GM21786 (cell line): ENCODE measurements around the gene BLCAP.
A peak's percentile ranks its signal among the peaks of the same experiment; 100 is the strongest.
"Not testable (repeated sequence)": the region's sequence is repeated elsewhere in the genome, so short reads cannot be mapped to it uniquely, and the experiment has no call there.

Experiments
- ATAC-seq: cut with Tn5 transposase; IDR thresholded peaks from one replicate; pipeline ENCODE4 v1.9.1; 2021; ENCODE audit not compliant: unreplicated experiment

Gene BLCAP, protein sequence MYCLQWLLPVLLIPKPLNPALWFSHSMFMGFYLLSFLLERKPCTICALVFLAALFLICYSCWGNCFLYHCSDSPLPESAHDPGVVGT

DNA sequence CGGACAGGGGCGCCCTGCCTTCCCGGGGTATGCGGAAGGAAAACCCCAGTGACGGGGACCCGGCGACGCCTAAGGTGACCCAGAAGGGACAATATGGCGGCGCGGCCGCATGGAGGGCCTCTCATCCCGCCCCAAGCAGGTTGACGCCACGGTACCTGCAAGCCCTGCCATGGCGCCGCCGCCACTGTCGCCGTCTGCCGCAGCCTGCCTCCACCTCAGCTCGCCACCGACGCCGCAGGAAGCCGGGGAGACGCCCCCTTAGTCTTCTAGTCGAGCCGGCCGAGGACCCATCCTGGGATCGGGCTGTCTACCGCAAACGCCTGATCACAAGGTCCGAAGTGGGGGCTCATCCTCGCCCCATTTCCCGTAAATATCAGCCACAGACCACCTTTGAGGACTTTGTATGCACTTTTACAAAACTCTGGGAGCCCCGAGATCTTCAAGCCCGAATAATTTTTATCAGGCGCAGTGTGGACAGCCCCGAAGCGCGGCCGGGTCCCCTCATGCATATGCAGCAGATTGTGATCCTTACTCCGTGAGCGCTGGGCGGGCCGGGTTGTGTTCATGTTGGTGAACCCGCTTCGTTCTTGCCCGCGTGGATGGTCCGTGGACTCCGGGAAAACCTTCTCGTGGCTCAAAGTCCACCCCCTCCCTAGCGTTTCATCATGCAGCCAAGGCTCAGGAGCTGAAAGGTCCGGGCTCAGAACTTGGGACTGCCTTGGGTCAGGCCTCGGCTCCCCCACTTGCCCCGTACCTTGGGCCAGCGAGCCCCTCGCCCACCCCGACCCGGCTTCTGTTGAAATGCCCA, at the start of gene BLCAP:
Gene BLCAP (minus strand): TSS at position 239 of the 808 bp plus-strand sequence. CDS start 8,702 bp downstream, outside the sequence.
- peak; percentile 80 for ATAC-seq

DNA sequence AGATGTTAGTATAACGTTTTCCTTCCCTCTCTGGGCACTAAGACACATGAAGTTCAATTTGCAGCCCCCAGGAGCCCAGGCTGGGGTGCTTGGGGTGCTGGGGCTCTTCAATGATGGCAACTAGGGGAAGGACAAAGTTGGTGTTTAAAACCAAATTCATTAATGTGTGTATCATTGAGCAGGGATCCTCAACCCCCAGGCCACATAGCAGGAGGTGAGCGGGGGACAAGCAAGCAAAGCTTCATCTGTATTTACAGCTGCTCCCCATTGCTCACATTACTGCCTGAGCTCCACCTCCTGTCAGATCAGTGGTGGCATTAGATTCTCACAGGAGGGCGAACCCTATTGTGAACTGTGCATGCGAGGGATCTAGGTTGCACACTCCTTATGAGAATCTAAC, 49.8 kb upstream of the BLCAP start:
- ATAC-seq, result not testable (repeated sequence)

DNA sequence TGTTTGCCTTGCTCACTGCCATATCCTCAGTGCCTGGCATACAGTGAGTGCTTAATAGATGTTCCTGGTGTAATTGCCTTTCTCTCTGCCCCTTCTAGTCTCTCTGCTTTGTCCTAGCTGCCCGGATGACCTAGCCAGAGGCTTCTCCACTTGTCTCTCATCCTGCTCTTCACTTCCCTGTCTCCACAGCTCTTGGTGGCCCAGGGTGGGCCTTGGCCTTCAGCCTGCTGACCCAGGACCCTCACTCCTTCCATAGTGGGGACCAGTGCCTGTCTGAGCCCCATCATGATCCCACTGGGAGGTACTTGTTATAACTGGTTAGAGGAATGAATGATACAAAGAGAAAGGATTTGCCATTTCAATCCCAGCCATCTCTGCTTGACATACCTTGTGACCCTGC, 49.2 kb upstream of the BLCAP start:
- no peak for ATAC-seq

DNA sequence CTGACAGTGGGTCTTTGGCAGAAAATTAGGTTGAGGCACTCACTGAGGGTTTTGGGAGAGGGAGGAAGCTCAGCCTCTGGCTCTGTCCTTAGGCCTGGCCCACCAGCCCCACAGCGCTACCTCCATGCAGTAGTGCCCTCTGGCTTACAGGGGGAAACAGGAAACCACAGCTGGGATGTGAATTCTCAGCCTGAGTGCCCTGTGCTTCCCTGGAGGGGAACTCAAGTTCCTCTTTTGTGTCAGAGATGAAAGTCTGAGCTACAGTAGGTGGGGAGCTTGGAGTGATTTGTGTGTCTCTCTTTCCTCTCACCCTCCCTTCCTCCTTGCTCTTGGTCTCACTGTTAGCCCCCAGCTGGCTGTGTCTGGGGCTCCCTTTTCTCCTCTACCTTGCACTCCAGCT, 48.2 kb upstream of the BLCAP start:
- ATAC-seq, result no peak

DNA sequence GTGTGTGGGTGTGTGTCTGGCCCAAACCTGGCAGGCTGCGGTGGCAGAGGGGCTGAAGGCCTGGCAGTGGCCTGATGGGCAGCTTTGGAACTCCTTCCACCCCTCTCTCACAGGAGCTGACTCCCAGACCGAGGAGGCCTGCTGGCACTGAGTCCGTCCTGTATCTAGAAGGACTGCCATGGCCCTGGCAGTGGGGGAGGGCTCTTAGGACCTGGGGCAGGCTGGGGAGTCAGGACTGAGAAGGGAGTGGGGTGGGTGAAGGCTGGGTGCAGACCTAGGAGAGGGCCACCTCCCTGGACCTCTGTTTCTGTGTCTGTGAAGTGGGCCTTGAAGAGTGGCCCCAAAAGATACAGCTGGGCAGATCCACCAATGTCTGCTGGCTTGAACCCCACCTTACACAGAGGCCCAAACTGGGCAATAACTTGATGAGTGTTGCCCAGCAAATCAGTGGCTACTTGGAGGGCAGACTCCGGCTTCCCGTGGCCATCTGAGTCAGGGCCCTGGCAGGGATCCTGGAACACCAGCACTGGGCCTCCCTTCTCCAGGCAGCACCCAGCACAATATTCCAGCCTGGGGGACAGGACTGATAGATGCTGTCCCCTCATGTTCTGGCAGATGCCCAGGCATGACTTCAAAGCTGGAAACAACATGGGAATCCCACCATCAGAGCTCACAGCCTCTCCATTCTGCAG, 46.7 kb upstream of the BLCAP start:
- no peak for ATAC-seq

DNA sequence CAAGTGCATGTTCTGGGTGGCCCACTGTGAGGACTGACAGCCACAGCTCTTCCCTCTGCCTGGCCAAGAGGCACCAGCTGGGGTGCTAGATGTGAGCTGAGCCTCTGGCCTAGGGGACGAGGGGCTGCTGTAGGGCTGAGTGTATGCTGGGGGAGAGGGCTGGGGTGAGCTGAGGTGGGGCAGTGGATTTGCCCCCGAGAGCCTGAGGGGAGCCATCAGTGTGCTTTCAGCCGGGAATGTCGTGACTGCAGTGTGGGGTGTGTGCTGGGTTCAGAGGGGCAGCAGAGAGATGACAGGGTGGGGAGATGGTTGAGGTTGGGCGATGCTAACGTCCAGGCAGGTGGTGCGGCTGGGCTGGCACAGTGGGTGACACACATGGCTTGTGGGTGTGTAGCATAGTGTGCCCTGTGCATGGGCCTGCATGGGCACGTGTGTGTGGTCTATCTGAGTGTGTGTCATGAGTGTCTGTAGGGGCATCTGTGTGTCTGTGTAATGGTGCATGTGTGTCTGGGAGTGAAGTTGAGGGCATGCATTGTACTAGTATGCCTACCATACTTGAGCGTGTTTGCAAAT, 46.0 kb upstream of the BLCAP start:
- ATAC-seq, result no peak

DNA sequence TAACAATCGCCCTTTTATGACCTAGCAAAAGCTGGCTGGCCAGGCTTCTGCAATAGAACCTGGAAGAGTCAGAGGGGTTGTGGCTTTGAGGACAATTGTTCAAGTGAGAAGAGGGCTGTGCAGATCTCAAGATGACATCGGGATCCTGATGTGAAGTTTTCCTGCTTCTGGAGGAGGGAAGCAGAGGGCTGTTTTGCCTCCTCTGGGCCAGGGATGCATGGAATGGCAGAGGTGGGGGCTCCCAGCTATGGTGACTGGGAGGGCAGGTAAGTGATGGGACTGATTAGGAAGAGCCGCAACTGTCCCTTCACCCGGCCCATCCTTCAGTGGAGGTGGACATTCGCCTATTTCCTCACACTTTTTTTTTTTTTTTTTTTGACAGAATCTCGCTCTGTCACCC, 43.4 kb upstream of the BLCAP start:
- no peak for ATAC-seq

DNA sequence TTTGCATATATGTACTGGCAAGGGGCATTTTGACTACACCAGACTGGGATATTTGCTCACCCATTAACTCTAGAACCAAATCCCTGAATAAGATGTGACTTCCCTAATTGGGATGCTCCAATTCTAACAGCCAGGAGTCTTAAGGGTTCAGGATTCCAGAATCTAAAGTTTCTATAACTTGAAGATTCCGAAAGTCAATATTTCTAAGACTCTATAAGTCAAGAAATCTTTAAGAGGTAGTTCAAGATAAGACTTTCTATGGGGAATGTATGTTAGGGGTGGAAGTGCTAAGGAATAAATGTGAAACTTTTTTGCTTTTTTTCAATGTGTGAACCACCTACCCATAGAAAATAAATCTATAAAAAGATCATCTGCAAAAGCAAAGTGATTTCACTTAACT, 42.7 kb upstream of the BLCAP start:
- ATAC-seq, result no peak

DNA sequence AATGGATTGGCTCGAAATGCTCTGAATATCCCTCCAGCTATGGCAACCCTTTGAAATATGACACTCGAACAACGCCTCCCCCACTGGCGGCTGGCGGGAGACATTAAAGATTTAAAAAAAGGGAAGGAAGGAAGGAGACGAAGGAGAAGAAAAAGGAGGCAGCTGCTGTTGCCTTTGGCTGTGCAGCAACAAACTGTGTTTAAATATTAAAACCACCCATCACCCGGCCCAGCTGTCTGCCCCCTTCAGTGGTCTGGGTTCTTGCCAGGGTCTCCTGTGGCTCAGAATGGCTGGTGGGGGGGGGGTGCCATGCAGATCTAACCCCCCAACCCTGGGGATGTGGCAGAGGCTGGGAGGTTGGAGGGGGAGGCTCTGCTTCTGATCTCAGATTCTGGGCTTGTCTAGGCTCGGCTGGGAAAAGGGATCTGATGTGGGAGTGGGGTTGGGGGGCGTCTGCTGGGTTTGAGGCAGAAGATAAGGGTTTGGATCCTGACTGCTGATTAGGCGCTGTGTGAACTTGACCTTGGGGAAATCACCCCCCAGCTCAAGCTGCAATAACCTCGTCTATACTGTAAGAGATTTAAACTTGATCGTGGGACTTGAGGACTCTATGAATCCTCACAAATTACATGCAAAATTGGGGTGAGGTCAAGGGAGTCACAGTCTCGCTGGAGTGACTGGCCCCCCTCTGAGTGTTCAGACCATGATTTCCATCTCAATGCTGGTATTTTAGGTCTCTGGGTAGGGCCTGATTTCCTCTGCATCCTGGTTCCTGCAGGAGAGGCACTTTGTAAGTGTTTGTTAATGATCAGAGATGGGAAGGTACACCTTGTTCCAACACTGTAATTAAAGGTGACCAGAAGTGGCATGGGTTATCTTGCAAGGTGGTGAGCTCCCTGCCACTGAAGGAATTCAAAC, 40.3 kb upstream of the BLCAP start:
- no peak for ATAC-seq

DNA sequence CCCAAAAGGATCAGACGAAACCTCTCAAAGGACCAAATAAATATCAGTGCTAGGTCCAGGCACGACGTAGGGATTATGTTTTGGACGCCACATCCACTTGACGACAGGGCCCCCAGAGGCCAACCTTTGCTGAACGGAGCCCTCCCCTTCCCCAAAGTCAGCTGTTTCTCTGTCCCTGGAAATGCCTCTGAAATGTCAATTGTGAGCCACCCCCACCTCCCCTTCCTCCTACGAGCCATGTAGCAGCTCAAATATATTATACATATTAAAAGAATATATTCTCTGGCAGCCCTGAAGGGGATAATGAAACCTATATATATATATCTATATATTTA, 39.6 kb upstream of the BLCAP start:
- no peak for ATAC-seq

DNA sequence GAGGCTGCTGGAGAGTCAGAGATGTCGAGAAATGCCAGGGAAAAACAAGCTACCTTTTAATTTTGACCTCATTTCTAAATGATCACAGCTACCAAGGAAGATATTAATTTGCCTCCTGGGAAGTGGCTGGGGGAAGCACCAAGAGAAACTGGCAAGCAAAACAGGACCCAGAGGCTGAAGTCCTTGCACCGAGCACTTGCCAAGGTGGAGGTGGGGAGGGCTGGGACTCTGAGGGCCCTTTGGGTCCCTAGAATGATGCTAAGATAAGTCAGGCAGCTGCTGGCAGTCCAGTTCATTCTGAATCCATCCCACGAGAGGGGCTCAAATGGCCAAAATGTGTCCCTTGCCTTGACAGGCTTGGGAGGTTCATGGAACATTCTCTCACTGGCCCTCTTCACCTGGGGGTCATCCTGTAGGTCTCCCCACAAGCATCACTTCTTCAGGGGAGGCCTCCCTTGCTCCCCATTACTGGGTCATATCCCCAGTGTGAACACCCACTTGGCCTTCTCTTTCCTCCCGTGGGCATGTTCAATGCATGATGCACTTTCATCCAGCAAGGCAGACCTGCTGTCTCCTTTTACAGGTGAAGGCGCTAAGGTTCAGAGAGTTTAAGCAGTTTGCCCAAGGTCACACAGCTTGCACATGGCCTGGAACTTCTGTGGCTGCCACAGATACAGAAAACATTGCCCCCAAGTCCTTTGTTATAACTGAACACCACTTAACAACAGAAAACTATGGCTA, 39.1 kb upstream of the BLCAP start:
- ATAC-seq, result no peak

DNA sequence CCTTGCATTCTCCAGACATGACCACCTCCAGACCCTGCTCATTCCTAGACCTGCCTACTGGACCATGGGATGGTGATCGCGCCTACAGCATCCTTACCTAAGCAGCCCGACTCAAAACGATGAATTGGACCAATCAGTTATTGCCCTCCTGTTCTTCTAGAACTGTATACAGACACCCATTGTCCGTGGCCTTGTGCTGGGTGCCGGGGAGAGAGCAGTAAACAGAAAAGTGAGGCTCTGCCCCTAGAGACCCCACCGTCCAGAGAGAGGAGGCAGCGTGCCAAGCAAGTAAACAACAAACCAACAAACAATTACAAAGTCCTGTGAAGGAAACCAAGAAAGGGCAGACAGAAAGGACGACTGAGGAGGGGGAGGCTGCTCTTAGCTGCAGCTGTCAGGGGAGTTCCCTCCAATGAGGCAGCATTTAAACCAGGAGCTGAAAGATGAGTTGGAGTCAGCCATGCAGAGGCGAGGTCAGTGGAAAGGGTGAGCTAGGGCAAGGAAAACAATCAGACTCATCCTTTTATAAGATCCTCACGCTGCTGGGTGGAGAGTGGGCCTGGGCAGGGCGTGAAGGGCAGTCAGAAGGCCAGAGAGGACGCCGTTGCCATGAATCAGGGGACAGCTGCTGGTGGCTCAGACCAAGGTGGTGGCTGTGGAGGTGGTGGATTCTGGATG, 37.6 kb upstream of the BLCAP start:
- no peak for ATAC-seq

DNA sequence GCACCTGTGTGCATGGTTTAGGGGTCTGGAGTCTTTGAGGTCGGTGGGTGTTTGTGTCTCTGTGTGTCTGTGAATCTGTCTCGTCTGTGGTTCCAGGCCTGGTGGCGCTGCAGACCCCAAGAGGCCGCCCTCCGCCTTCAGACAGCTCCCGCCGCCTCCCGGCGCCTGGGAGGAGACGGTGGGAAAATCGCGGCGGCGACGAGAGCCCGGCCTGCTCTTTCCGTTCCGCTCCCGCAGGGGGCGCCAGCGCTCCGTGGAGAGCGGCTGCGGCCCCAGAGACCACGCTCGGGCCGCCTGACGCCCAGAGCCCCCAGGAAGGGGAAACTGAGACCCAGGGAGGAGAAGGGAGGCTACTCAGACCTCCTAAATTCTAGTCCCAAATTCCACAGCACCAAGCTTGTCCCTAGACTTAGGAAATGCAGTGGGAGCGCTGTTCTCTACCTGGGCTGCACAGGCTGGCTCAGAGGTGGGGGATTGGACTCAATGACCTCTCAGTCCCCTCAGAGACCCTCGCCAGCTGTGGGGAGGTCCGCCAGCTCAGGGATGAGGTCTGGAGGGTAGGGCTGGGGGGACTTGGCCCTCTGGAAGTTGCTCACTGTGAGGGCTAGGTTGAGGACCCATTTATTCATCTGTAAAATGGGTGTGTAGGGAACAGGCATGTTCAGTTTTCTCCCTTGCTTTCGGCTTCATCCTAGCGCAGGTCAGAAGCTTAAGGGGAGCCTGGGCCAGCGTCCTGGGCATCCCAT, 36.9 kb upstream of the BLCAP start:
- no peak for ATAC-seq

DNA sequence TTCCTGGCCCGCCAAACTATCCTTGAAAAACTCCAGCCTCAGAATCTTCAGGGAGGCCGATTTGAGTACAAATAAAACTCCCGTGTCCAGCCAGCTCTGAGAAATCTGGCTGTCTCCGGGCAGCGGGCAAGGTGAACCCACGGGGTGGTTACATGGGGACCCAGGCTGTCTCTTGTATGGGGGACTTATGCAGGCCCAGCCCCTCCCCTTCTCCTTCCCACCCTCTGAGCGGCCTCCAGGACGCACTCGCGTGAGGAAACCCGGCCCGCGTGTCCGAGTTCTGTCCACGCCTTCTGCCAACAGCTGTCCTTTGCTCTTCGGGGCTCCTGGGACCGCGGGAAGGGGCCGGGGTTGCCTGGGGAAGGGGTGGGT, 36.3 kb upstream of the BLCAP start:
- ATAC-seq, result no peak

DNA sequence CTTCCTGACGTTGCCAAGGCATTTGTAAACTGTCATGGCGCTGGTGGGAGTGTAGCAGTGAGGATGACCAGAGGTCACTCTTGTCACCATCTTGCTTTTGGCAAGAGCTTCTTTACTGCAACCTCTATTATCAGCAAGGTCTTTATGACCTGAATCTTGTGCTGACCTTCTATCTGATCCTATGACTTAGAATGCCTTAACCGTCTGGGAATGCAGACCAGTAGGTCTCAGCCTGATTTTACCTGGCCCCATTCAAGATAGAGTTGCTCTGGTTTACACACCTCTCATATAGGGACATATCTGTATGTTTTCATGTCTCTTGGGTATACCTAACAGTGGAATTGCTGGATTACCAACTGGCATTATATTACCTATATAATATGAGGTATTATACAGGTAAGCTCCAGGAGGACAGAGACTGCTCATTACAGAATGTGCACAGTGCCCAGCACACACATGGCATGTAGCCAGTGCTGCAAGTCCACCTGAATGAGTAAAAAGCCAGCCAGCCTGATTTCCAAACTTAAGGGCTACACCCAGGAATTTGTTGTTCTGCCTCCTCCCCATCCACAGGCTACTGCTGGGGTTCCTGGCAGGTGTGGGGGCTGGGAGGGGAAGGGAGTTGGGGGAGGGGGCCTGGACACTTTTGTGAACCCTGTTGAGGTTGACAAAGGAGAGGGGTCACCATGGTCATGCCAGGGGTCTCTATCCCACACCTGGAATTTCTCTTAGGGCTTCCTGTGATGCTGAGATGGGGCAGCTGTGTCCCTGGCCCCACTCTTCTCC, 35.2 kb upstream of the BLCAP start:
- ATAC-seq, result no peak

DNA sequence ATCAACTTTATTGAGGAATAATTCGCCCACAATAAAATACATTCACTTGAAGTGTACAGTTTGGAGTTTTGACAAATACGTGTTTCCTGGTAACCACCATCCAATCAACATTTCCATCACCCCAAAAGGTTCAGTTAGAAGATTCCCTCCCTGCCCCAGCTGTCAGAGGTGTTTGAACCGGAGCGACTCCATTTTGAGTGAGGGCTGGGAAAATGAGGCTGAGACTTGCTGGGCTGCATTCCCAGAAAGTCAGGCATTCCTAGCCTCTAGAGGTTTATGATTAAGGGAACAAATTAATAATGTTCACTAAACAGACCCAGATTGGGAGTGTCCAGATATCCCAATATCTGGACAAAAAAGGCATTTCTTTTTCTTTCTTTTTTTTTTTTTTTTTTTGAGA, 33.0 kb upstream of the BLCAP start:
- ATAC-seq, result no peak

DNA sequence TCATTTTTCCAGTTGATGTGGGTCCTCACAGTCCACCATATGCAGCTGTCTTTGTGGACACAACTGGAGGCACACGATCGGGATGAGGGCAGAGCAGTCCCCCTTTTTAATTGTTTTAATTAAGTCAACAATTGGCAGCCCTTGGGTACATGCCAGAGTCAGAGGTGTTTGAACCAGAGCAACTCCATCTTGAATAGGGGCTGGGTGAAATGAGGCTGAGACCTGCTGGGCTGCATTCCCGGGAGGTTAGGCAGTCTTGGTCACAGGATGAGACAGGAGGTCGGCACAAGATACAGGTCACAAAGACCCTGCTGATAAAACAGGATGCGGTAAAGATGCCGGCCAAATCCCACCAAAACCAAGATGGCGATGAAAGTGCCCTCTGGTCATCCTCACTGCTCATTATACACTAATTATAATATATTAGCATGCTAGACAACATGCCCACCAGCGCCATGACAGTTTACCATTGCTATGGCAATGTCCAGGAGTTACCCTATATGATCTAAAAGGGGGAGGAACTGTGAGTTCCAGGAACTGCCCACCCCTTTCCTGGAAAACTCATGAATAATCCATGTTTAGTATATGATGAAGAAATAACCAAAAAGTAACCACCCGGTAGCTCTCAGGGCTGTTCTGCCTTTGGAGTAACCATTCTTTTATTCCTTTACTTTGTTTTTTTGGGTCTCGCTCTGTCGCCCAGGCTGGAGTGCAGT, 31.8 kb upstream of the BLCAP start:
- ATAC-seq, result no peak

DNA sequence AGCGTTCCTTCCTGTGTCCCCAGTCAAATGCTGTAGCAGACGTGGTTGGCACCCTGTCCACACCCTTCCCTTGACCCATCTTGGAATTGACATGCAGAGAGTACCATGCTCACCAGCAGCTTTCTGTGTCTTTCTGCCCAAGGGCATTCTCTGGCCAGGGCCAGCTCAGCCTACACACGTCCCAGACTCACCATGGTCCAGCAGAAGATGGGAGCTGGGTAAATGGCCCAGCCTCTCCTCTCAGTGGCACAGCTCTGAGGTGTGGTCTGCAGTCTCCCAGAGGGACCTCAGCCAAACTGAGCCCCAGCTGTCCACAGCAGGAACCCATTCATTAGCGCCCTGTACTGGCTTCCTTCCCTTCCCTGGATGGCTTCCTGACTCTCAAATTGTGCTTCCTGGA, 31.1 kb upstream of the BLCAP start:
- ATAC-seq, result no peak
